Stimulated activated naive CD4-positive, alpha-beta T cell treated with Interleukin-2 at 50 U/mL for 16 hours (primary cell): ENCODE data around the gene DGUOK.
"Not testable (repeated sequence)": the region's sequence is repeated elsewhere in the genome, so short reads cannot be mapped to it uniquely, and the experiment has no call there.

ENCODE experiments used
- DNase-seq: peaks from one replicate; lab custom pipeline; 2025; lab: John Stamatoyannopoulos, UW

The DGUOK gene

GRCh38 chr2:73926493-73927327 is at the start of gene DGUOK:
TSS of gene DGUOK (plus strand) at chr2:73926880. CDS start at chr2:73926911, 31 bp downstream.
- DNase-seq = peak; percentile 96

- DNase-seq = no peak
These were observed 49.4 kb upstream of the DGUOK start for GRCh38 chr2:73877071-73877802.

- DNase-seq = not testable (repeated sequence)
These were observed 48.7 kb upstream of the DGUOK start for GRCh38 chr2:73877984-73878383.

- DNase-seq = no peak
These were observed 41.3 kb upstream of the DGUOK start for GRCh38 chr2:73885406-73885805.

- peak; percentile 31 for DNase-seq
These were observed 40.3 kb upstream of the DGUOK start for GRCh38 chr2:73886357-73886756.

- not testable (repeated sequence) for DNase-seq
These were observed 38.9 kb upstream of the DGUOK start for GRCh38 chr2:73887596-73888353.

- DNase-seq = no peak
These were observed 38.3 kb upstream of the DGUOK start for GRCh38 chr2:73888388-73888787.

- no peak for DNase-seq
These were observed 37.5 kb upstream of the DGUOK start for GRCh38 chr2:73889206-73889605.

- no peak for DNase-seq
These were observed 36.2 kb upstream of the DGUOK start for GRCh38 chr2:73890301-73891092.

GRCh38 chr2:73891276-73891901 is 35.3 kb upstream of the DGUOK start:
- no peak for DNase-seq

GRCh38 chr2:73892631-73893329 is 33.9 kb upstream of the DGUOK start, which contains the start of gene ACTG2:
TSS of gene ACTG2 (plus strand) at chr2:73893008. CDS start at chr2:73901312, 8,304 bp downstream.
- no peak for DNase-seq

- DNase-seq = no peak
These were observed 32.8 kb upstream of the DGUOK start for GRCh38 chr2:73893764-73894474.

GRCh38 chr2:73894475-73894850 is 32.2 kb upstream of the DGUOK start:
- no peak for DNase-seq

- no peak for DNase-seq
These were observed 31.8 kb upstream of the DGUOK start for GRCh38 chr2:73894877-73895276.

GRCh38 chr2:73895473-73895872 is 31.2 kb upstream of the DGUOK start:
- DNase-seq = no peak

GRCh38 chr2:73896362-73897239 is 30.1 kb upstream of the DGUOK start:
- no peak for DNase-seq

- DNase-seq = no peak
These were observed 29.5 kb upstream of the DGUOK start for GRCh38 chr2:73897240-73897583.

GRCh38 chr2:73897934-73898333 is 28.7 kb upstream of the DGUOK start:
- no peak for DNase-seq

- no peak for DNase-seq
These were observed 26.8 kb upstream of the DGUOK start for GRCh38 chr2:73899801-73900336.
